ENCODE results near the gene FXR1.
"Not testable (repeated sequence)": the region's sequence is repeated elsewhere in the genome, so short reads cannot be mapped to it uniquely, and the experiment has no call there.

FXR1 gene

GRCh38 chr3:180983136-180983535 is 70.7 kb downstream of the FXR1 start:
- Histone ChIP-seq H3K9ac (ENCODE audit: low read depth, low read length) (no peak overlapping the region), H3K4me3 (ENCODE audit: low read length) (no peak overlapping the region), H3K9me3 (replicated peaks; ENCODE audit: low read length) (no peaks in the 10 kb centered on the region), H3K4me1 (ENCODE audit: control insufficient read depth, insufficient read depth, low read length) (peaks cover 5% of the 10 kb centered on the region), H3K27me3 (ENCODE audit: control insufficient read depth, insufficient read depth, low read length) (no peaks in the 10 kb centered on the region), H3K36me3 (ENCODE audit: insufficient read depth, low read length) (peaks cover 34% of the 10 kb centered on the region), H3K4me2 (ENCODE audit: low read length) (no peak overlapping the region)

- peaks cover 21% of the 10 kb centered on the region for H3K36me3 ChIP-seq (ENCODE audit: insufficient read depth, low read length)
- H3K27me3 ChIP-seq (ENCODE audit: control insufficient read depth, insufficient read depth, low read length); H3K4me1 ChIP-seq (ENCODE audit: control insufficient read depth, insufficient read depth, low read length); H3K4me2 ChIP-seq (ENCODE audit: low read length); H3K4me3 ChIP-seq (ENCODE audit: low read length); H3K9me3 ChIP-seq (replicated peaks; ENCODE audit: low read length); H3K9ac ChIP-seq (ENCODE audit: low read depth, low read length): not testable (repeated sequence)
Observed at GRCh38 chr3:180986366-180986765, 73.9 kb downstream of the FXR1 start.

GRCh38 chr3:180987344-180987743 is 74.9 kb downstream of the FXR1 start:
- Histone ChIP-seq H3K9me3 (replicated peaks; ENCODE audit: low read length) (no peaks in the 10 kb centered on the region), H3K4me1 (ENCODE audit: control insufficient read depth, insufficient read depth, low read length) (peaks cover 3% of the 10 kb centered on the region), H3K27me3 (ENCODE audit: control insufficient read depth, insufficient read depth, low read length) (no peaks in the 10 kb centered on the region), H3K4me2 (ENCODE audit: low read length) (no peak overlapping the region), H3K4me3 (ENCODE audit: low read length) (no peak overlapping the region), H3K9ac (ENCODE audit: low read depth, low read length) (no peak overlapping the region), H3K36me3 (ENCODE audit: insufficient read depth, low read length) (peaks cover 20% of the 10 kb centered on the region)

GRCh38 chr3:180989291-180990163 is 77.1 kb downstream of the FXR1 start, which contains the start of gene DNAJC19:
DNAJC19 (minus strand) TSS chr3:180989736; CDS start chr3:180989602, 134 bp downstream.
- H3K9ac ChIP-seq (ENCODE audit: low read depth, low read length), result peak within 1 kb of the TSS; percentile 83
- no peaks in the 10 kb centered on the region for H3K27me3 ChIP-seq (ENCODE audit: control insufficient read depth, insufficient read depth, low read length)
- no peaks in the 10 kb centered on the region for H3K9me3 ChIP-seq (replicated peaks; ENCODE audit: low read length)
- H3K4me2 ChIP-seq (ENCODE audit: low read length), result peak within 1 kb of the TSS; percentile 84
- H3K36me3 ChIP-seq (ENCODE audit: insufficient read depth, low read length), result peaks cover 11% of the 10 kb centered on the region
- H3K4me3 ChIP-seq (ENCODE audit: low read length), result peak within 1 kb of the TSS; percentile 90
- H3K4me1 ChIP-seq (ENCODE audit: control insufficient read depth, insufficient read depth, low read length), result peaks cover 3% of the 10 kb centered on the region

- H3K4me1 ChIP-seq (ENCODE audit: control insufficient read depth, insufficient read depth, low read length), result peaks cover 3% of the 10 kb centered on the region
- peak overlapping the region; percentile 84 for H3K4me2 ChIP-seq (ENCODE audit: low read length)
- H3K36me3 ChIP-seq (ENCODE audit: insufficient read depth, low read length), result peaks cover 6% of the 10 kb centered on the region
- peak overlapping the region; percentile 83 for H3K9ac ChIP-seq (ENCODE audit: low read depth, low read length)
- peaks cover 4% of the 10 kb centered on the region for H3K27me3 ChIP-seq (ENCODE audit: control insufficient read depth, insufficient read depth, low read length)
- no peaks in the 10 kb centered on the region for H3K9me3 ChIP-seq (replicated peaks; ENCODE audit: low read length)
- H3K4me3 ChIP-seq (ENCODE audit: low read length), result peak overlapping the region; percentile 90
Observed at GRCh38 chr3:180990505-180990904, 78.0 kb downstream of the FXR1 start.

GRCh38 chr3:180996415-180996932 is 84.0 kb downstream of the FXR1 start:
- Histone ChIP-seq H3K36me3 (ENCODE audit: insufficient read depth, low read length) (no peaks in the 10 kb centered on the region), H3K4me1 (ENCODE audit: control insufficient read depth, insufficient read depth, low read length) (no peaks in the 10 kb centered on the region), H3K9ac (ENCODE audit: low read depth, low read length) (no peak overlapping the region), H3K4me2 (ENCODE audit: low read length) (no peak overlapping the region), H3K9me3 (replicated peaks; ENCODE audit: low read length) (no peaks in the 10 kb centered on the region), H3K4me3 (ENCODE audit: low read length) (no peak overlapping the region), H3K27me3 (ENCODE audit: control insufficient read depth, insufficient read depth, low read length) (peaks cover 4% of the 10 kb centered on the region)

- H3K4me3 ChIP-seq (ENCODE audit: low read length); H3K9me3 ChIP-seq (replicated peaks; ENCODE audit: low read length); H3K4me1 ChIP-seq (ENCODE audit: control insufficient read depth, insufficient read depth, low read length); H3K27me3 ChIP-seq (ENCODE audit: control insufficient read depth, insufficient read depth, low read length); H3K4me2 ChIP-seq (ENCODE audit: low read length); H3K36me3 ChIP-seq (ENCODE audit: insufficient read depth, low read length); H3K9ac ChIP-seq (ENCODE audit: low read depth, low read length): not testable (repeated sequence)
Observed at GRCh38 chr3:181002331-181002730, 89.9 kb downstream of the FXR1 start.

- not testable (repeated sequence) for H3K9me3 ChIP-seq (replicated peaks; ENCODE audit: low read length); H3K4me3 ChIP-seq (ENCODE audit: low read length); H3K36me3 ChIP-seq (ENCODE audit: insufficient read depth, low read length); H3K27me3 ChIP-seq (ENCODE audit: control insufficient read depth, insufficient read depth, low read length); H3K4me1 ChIP-seq (ENCODE audit: control insufficient read depth, insufficient read depth, low read length); H3K9ac ChIP-seq (ENCODE audit: low read depth, low read length); H3K4me2 ChIP-seq (ENCODE audit: low read length)
Observed at GRCh38 chr3:181003469-181003868, 91.0 kb downstream of the FXR1 start.

- Histone ChIP-seq H3K4me2 (ENCODE audit: low read length) (no peak overlapping the region), H3K27me3 (ENCODE audit: control insufficient read depth, insufficient read depth, low read length) (no peaks in the 10 kb centered on the region), H3K9ac (ENCODE audit: low read depth, low read length) (no peak overlapping the region), H3K9me3 (replicated peaks; ENCODE audit: low read length) (no peaks in the 10 kb centered on the region), H3K36me3 (ENCODE audit: insufficient read depth, low read length) (no peaks in the 10 kb centered on the region), H3K4me1 (ENCODE audit: control insufficient read depth, insufficient read depth, low read length) (no peaks in the 10 kb centered on the region), H3K4me3 (ENCODE audit: low read length) (no peak overlapping the region)
Observed at GRCh38 chr3:181006541-181006940, 94.1 kb downstream of the FXR1 start.

- H3K4me1 ChIP-seq (ENCODE audit: control insufficient read depth, insufficient read depth, low read length), result no peaks in the 10 kb centered on the region
- no peaks in the 10 kb centered on the region for H3K9me3 ChIP-seq (replicated peaks; ENCODE audit: low read length)
- H3K9ac ChIP-seq (ENCODE audit: low read depth, low read length), result no peak overlapping the region
- no peak overlapping the region for H3K4me2 ChIP-seq (ENCODE audit: low read length)
- no peaks in the 10 kb centered on the region for H3K36me3 ChIP-seq (ENCODE audit: insufficient read depth, low read length)
- H3K27me3 ChIP-seq (ENCODE audit: control insufficient read depth, insufficient read depth, low read length), result no peaks in the 10 kb centered on the region
- H3K4me3 ChIP-seq (ENCODE audit: low read length), result no peak overlapping the region
Observed at GRCh38 chr3:181007262-181007661, 94.8 kb downstream of the FXR1 start.

GRCh38 chr3:181008796-181009195 is 96.3 kb downstream of the FXR1 start:
- Histone ChIP-seq H3K9ac (ENCODE audit: low read depth, low read length) (no peak overlapping the region), H3K36me3 (ENCODE audit: insufficient read depth, low read length) (no peaks in the 10 kb centered on the region), H3K4me3 (ENCODE audit: low read length) (no peak overlapping the region), H3K4me2 (ENCODE audit: low read length) (no peak overlapping the region), H3K9me3 (replicated peaks; ENCODE audit: low read length) (no peaks in the 10 kb centered on the region), H3K4me1 (ENCODE audit: control insufficient read depth, insufficient read depth, low read length) (no peaks in the 10 kb centered on the region), H3K27me3 (ENCODE audit: control insufficient read depth, insufficient read depth, low read length) (no peaks in the 10 kb centered on the region)

GRCh38 chr3:181009225-181009624 is 96.8 kb downstream of the FXR1 start:
- no peak overlapping the region for H3K4me2 ChIP-seq (ENCODE audit: low read length)
- no peaks in the 10 kb centered on the region for H3K27me3 ChIP-seq (ENCODE audit: control insufficient read depth, insufficient read depth, low read length)
- H3K4me3 ChIP-seq (ENCODE audit: low read length), result no peak overlapping the region
- no peaks in the 10 kb centered on the region for H3K9me3 ChIP-seq (replicated peaks; ENCODE audit: low read length)
- H3K9ac ChIP-seq (ENCODE audit: low read depth, low read length), result no peak overlapping the region
- no peaks in the 10 kb centered on the region for H3K36me3 ChIP-seq (ENCODE audit: insufficient read depth, low read length)
- H3K4me1 ChIP-seq (ENCODE audit: control insufficient read depth, insufficient read depth, low read length), result no peaks in the 10 kb centered on the region

All from skeletal muscle satellite cell (primary cell).